GM18951 (cell line): ENCODE results near the gene FHOD1.

Source experiments
- POLR2A ChIP-seq: IDR thresholded peaks from 4 replicates; pipeline ENCODE4 v1.6.1; 2011; ENCODE audit warnings: mild to moderate bottlenecking; ENCODE audit not compliant: insufficient read length, insufficient read depth; ENCODE audit errors: extremely low read depth
- in situ Hi-C: fragments of 300-500 bp; cut with MboI; formaldehyde crosslinking; loops from one replicate; pipeline ENCODE4 v1.12.0; 2022; ENCODE audit warnings: low sequenced_read_pairs, mixed read lengths, inconsistent platforms; ENCODE audit not compliant: unreplicated experiment

FHOD1 gene

DNA sequence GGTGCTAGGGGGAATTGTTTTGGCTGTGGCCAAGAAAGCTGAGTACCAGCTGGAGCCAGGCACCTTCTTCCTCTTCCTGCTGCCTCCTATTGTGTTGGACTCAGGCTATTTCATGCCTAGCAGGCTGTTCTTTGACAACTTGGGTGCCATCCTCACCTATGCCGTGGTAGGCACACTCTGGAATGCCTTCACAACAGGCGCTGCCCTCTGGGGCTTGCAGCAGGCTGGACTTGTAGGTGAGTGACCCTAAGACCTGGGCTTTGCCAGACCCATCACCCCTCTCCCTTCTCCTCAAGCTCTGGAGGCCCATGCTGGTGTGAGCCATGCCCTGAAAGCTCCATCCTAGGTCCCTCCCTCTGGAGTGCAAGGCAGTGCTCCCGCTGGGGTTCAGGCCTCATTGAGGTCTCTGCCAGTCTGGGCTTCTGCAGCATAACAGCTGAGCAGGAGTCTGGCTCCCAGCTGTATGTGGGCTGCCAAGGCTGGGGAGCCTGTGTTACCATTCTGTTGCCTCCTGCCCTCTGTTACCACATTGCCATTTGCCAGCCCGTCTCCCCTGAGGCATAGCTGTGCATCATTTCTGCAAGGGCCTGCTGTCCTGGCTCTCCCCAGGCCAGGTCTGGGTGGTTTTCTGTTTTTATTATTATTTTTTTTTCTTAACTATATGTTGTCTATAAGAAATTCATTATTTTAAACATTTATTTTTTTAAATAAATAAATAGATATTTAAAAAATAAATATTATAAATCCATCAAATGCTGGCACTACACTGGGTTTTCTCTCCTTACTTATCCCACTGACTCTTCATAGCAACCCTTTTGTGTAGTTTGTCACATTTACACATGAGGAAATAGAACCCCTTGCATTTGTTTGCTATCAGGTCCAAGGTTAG is 5.6 kb upstream of the FHOD1 start:
- TF ChIP-seq POLR2A = no peak
- in situ Hi-C loops = no loop called here

DNA sequence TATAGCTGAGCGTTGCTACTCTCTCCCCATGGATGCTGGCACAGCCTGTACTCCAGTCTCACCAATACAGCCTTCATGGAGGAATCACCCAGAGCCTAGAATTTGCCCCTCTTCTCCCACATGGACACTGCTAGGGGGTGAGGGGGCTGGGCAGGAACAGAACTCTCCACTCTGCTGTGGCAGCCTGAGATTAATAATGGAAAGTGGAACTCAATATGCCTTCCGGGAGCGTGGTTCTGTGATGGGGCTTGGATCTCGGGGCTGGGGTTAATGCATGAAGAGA is 2.7 kb upstream of the FHOD1 start:
- TF ChIP-seq POLR2A = no peak
- in situ Hi-C loops = no loop called here

DNA sequence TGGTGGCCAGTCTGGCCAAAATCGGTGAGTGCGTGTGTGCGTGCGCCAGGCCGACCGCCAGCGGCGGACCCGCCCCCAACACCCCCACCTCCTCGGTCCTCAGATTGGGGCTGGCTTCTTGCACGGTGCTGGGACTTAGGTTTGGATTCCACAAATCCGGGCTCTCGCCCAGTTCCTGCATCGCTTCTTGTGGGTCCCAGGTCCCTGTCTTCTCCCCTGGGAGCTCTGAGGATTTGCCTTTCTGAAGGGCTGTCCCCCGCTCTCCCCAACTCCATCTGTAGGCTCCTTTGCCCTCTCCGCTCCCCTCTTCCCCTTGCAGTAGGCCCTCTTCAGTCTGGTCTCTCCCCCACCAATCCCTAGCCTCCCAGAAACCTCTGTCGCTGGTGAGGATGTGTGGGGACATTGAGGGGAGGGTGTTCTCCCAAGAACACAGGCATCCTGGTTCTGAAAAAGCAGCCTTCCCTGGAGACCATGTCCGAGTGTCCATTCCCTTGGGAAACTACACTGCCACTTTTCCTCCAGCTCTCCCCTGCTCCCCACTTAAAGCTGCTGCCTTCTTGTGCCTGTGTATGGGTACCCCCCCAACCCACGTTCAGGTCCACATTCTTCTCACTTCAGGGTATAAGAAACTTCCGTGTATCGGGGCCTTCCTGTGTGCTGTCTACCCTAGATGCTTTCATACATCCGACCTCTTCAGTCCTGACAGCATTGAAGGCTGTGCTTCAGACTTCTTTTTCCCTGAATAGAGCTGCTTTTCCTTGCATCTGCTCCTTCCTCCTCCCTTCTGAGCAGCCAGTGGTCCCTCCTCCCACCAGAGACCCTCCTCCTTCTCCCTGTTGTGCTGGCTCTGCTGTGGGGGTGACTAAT is 2.1 kb upstream of the FHOD1 start:
- in situ Hi-C loops = no loop called here
- no peak for TF ChIP-seq POLR2A

DNA sequence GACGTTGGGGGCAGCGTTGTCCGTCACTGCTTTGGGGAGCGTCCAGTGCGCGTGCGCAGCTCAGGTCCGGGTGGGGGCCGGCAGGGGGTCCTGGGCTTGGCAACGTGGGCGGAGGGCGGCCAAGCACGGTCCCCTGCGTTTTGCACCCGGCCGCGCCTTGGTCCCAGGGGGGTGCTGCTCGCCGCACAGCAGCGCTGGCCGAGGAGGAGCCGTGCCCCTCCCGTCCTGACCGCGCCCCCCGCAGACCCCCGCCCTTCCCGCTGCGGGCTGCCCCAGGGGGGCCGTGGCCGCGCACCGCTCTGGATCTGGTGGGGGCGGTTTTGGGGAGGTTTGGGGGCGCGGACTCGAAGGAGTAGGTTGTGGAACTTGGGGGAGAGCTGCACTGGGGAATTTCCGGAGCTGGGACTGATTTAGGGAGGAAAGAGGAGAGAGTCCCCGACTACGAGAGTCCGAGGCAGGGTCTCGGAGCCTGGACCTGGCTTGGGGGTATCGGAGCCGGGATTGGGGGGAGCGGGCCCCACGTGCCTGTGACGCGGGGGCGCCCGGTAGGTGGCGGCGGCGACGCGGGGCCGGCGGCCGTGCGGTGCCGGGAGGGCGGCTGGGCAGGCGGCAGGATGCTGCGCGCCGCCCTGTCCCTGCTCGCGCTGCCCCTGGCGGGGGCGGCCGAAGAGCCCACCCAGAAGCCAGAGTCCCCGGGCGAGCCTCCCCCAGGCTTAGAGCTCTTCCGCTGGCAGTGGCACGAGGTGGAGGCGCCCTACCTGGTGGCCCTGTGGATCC is 1.3 kb upstream of the FHOD1 start, which contains the start of gene SLC9A5:
Gene SLC9A5 (plus strand): TSS at position 579 of the 777 bp plus-strand sequence. CDS start 36 bp downstream, at position 615.
- in situ Hi-C loops = no loop called here
- TF ChIP-seq POLR2A = peak; percentile 47

DNA sequence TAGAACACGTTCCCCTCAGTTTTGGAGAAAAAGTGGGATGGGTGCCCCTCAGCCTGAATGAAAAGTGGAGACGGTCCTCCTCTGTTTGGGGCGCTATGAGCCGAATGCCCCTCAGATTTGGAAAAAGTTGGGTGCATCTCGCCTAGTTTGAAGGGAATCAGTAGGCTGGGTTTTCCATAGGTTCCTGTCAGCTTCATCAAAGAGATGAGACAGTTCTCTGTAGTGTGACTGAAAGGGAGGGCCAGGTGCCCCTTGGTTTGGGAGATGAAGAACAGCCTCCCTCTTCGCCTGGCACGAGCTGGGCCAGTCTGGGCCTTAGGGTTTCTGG is 756 bp upstream of the FHOD1 start:
- no peak for TF ChIP-seq POLR2A
- in situ Hi-C loops = no loop called here

DNA sequence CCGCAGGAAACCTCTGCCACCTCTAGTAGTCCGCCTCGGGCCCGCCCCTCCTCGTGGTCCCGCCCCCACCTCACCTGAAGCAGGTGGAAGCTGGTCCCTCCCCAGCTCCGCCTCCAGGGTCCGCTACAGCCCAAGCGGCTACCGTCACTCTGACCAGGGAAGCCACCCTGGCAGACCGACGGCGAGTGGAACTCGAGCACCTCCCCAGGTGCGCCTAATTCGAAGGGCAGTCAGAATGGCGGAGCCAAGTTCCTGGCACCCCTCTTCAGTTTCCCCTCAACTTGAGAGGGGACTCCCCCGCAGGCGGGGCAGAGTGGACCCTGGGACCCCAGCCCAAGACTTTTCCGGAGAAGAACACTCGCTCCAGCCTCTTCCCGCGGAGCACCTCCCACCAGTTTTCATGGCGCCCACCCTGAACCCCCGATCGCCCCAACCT is 507 bp downstream of the FHOD1 start:
- TF ChIP-seq POLR2A = no peak
- in situ Hi-C loops = no loop called here

DNA sequence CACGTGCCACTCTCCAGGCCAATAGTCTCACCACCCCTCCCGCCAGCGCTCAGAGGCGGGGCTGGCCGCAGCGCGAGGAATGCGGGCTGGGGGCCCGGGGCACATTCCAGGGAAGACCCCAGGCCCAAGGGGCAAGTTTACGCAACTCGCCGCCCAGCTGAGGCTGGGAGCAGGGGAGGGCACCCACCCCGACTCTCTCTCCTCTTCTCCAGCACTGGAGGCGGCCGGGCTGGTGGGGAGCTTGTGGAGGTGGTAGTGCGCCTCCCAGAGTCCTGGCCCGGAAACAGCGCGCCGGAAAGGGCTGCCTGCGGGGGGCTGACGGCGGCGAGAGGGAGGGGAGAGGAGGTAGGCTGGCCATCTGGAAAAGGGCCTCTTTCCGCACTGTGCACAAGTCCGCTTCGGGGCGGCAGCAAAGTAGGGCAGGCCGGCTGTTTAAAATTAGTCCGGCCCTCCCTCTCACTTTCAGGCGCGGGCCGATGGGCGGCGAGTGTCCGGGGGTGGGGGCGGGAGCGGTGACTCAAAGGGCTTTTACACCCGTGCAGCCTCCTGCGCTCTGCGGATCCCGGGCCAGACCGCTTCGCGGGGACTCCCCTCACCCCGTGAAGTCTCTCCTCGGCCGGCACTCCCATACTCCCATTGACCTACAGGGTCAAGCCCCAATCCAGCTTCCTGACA is 1.1 kb downstream of the FHOD1 start:
- TF ChIP-seq POLR2A = peak; percentile 60
- in situ Hi-C loops = no loop called here

DNA sequence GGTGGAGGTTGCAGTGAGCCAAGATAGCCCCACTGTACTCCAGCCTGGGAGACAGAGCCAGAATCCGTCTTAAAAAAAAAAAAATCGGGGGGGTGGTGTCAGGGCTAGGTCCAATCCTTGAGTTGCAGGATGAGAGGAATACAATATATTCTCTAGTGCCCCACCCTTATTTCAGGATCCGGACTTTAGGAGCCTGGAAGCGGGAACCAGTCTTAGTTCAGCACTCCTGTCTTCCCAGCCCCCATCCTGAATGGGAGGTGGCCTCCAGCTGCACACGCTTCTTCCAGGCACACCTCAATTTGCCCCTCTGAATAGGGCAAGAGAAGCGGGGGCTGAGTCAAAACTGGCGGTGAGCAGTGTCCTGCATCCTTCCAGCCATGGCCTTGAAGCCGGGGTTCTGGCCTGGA is 1.6 kb downstream of the FHOD1 start:
- no peak for TF ChIP-seq POLR2A
- in situ Hi-C loops = no loop called here

DNA sequence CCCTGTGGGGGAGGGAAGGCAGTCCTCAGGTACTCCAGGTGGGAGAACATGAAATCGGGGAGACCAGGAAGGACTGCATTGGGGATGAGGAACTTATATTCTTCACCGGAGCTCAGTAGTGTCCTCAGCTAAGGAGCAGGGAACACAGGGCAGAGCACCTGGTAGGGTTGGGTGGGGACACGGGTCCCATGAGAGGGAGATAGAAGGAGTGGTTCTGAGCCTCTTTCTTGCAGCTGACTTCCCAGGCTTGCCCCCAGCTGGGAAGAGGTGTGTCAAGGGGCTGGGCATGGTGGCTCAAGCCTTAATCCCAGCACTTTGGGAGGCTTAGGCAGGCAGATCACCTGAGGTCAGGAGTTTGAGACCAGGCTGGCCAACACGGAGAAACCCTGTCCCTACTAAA is 2.1 kb downstream of the FHOD1 start:
- in situ Hi-C loops = no loop called here
- no peak for TF ChIP-seq POLR2A

DNA sequence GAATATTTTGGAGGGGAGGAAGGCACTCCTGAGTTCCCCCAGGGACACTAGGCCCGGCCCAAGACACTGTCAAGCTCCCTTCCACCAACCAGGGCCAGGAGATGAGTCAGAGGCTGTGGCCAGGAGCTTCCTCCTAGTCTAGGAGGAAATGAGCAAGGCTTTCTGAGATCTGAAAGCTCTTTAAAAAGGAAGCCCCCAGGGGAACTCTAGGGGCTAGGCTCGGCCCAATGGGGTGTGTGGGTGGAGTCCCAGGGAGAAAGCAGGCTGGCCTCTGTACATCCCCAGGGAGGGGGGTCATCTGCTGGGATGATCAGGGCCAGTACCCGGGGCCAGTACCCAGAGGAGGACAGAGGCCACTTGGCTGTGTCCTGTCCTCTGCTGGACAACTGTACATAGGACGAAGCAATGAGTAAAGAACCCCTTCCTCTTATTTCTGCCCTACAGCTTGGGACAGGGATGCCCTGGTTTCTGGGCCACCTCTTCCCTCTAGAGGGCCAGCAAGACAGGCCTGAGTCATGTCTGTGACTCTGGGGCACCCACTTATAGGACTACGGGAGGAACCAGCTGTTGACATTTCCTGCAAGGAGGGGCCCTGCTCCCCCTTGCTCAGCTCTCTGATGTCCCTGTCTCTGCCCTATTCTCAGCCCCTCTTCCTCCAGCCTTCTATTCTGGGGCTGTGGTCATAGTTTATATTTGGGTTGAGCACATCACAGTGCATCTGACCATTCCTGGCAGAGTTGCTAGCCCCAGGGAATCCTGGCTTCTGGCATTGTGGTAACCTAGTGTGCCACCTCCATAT is 2.7 kb downstream of the FHOD1 start:
- in situ Hi-C loops = no loop called here
- TF ChIP-seq POLR2A = peak; percentile 73

DNA sequence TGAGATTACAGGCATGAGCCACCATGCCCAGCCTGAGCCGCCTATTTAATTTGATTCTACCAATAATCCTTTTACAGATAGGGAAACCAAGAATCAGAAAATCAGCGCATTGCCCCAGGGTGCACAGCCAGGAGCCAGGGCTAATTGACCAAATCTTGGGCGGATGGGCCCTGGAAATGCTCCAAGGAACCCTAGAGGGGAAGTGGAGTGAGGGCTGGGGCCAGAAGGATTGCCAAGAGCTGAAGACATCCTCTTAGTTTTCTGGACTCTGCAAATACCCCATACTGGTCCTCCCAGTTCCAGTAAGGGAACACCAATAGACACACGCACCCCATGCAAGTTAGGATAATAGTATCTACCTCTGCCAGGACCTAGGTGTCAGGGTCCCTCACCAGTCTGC is 3.8 kb downstream of the FHOD1 start:
- TF ChIP-seq POLR2A = no peak
- in situ Hi-C loops = no loop called here

DNA sequence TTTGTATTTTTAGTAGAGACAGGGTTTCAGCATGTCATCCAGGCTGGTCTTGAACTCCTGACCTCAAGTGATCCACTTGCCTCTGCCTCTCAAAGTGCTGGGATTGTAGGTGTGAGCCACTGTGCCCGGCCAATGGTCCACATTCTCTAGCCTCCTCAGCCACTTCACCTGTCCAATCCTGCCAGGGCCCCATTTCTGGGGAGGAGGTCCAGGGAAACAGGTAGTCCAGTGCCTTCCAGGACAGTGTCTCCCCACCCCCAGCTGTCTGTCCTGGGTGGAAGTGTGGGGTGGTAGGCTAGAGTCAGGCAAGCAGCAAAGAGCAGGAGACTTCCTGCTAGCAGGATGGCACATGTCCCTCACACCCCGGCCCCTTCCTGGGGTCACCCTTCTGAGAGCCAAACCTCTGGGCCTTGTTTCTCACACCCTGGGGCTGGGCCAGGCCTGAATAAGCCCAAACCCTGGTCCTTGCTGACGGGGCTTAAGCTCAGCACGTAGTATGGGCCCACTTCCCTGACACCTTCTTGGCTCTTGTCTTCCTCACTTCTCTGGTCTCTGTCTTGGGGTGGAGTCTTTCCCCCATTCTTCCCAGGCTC is 5.0 kb downstream of the FHOD1 start:
- in situ Hi-C loops = no loop called here
- no peak for TF ChIP-seq POLR2A
